A673 (cell line): ENCODE measurements around the gene SPEF2. TPM values are rescaled to one million over a fixed set of nuclear protein-coding genes. Genes with fewer than 3 reads are reported as not detected.

Source experiments
- BruUV-seq: library from RNA; stranded (reverse); fragments of 400-500 nt; replicated peaks from 2 replicates; lab custom pipeline; 2021; lab: Mats Ljungman, UMichigan
- CTCF ChIA-PET: fragments of 300-600 bp; sonication (Branson Sonifier 250); formaldehyde crosslinking; loops from one replicate; lab custom pipeline; 2022; ENCODE audit warnings: antibody characterized with exemption; lab: Charles Lee
- POLR2A ChIA-PET: fragments of 300-600 bp; sonication (Branson Sonifier 250); formaldehyde crosslinking; loops from one replicate; lab custom pipeline; 2022; ENCODE audit warnings: antibody characterized with exemption; ENCODE audit not compliant: low non-redundant PET; lab: Charles Lee
- DNase-seq: peaks from one replicate; pipeline ENCODE4 v3.0.0-alpha.2; 2015; ENCODE audit warnings: low spot score
- H3K27ac ChIP-seq: fragments of 200-600 bp; sonication (generic); 2 replicates; pipeline ENCODE4 v1.5.1; 2016; ENCODE audit warnings: mixed run types, low read depth, mild to moderate bottlenecking, mixed read lengths, antibody characterized with exemption, low read length; ENCODE audit not compliant: poor library complexity, severe bottlenecking
- H3K27me3 ChIP-seq: fragments of 200-600 bp; sonication (generic); replicated peaks from 2 replicates; pipeline ENCODE4 v1.6.1; 2017; ENCODE audit warnings: mixed run types, low read depth, mild to moderate bottlenecking, mixed read lengths, antibody characterized with exemption, low read length; ENCODE audit not compliant: insufficient read depth, poor library complexity
- H3K36me3 ChIP-seq: fragments of 200-600 bp; sonication (generic); 2 replicates; pipeline ENCODE4 v1.6.1; 2016; ENCODE audit warnings: mixed run types, mild to moderate bottlenecking, mixed read lengths, antibody characterized with exemption, low read length; ENCODE audit not compliant: insufficient read depth, poor library complexity, severe bottlenecking
- H3K4me1 ChIP-seq: fragments of 200-600 bp; sonication (generic); 2 replicates; pipeline ENCODE4 v1.6.1; 2017; ENCODE audit warnings: mixed run types, mild to moderate bottlenecking, mixed read lengths, antibody characterized with exemption, low read length; ENCODE audit not compliant: insufficient read depth, poor library complexity, severe bottlenecking
- H3K4me3 ChIP-seq: fragments of 200-600 bp; sonication (generic); 2 replicates; pipeline ENCODE4 v1.5.1; 2016; ENCODE audit warnings: low read depth, mixed run types, mild to moderate bottlenecking, mixed read lengths, low read length; ENCODE audit not compliant: poor library complexity, severe bottlenecking
- H3K9me3 ChIP-seq: fragments of 200-600 bp; sonication (generic); 2 replicates; pipeline ENCODE4 v1.6.1; 2016; ENCODE audit warnings: mixed run types, low read depth, mild to moderate bottlenecking, mixed read lengths, antibody characterized with exemption, low read length; ENCODE audit not compliant: poor library complexity, severe bottlenecking
- CTCF ChIP-seq: fragments of 300-800, 200-600 bp; sonication (generic); conservative IDR thresholded peaks from 2 replicates; pipeline ENCODE4 v1.5.1; 2017; ENCODE audit warnings: low read depth, mild to moderate bottlenecking, antibody characterized with exemption, low read length, moderate library complexity, mixed read lengths
- EZH2 ChIP-seq: fragments of 200-600 bp; sonication (generic); IDR thresholded peaks from 2 replicates; pipeline ENCODE4 v1.6.1; 2017; ENCODE audit warnings: borderline replicate concordance, low read depth, mild to moderate bottlenecking, mixed read lengths, antibody characterized with exemption, low read length; ENCODE audit not compliant: poor library complexity, severe bottlenecking
- intact Hi-C: fragments of 100-400 bp; cut with micrococcal nuclease; formaldehyde crosslinking; loops from one replicate; pipeline ENCODE4 v1.10.0; 2022; ENCODE audit not compliant: unreplicated experiment
- total RNA-seq: library from RNA; stranded (reverse); gene quantifications from 2 replicates; pipeline ENCODE4 v1.2.3, GENCODE V29; 2021

SPEF2 gene
- total RNA-seq, 1 experiment from 2014 or later, result 1.5 TPM

- no peak overlapping the region for H3K27ac ChIP-seq
- no peaks in the 10 kb centered on the region for H3K36me3 ChIP-seq
- CTCF ChIA-PET, result interaction anchor here (2.1 kb wide), 1 partner anchor 308 kb away, joined by 10 read pairs; no protein-coding TSS in a partner anchor
- DNase-seq, result no peak
- H3K4me1 ChIP-seq, result no peaks in the 10 kb centered on the region
- intact Hi-C loops, result no loop called here
- no peaks in the 10 kb centered on the region for H3K27me3 ChIP-seq
- POLR2A ChIA-PET, result no interaction called here
- peaks cover 4% of the 10 kb centered on the region for H3K9me3 ChIP-seq
- BruUV-seq, result no TSS peak
- TF ChIP-seq CTCF (no peak), EZH2 (no peak)
- peak overlapping the region; percentile 58 for H3K4me3 ChIP-seq
Observed at GRCh38 chr5:35618304-35618636, 607 bp downstream of the SPEF2 start.

GRCh38 chr5:35618781-35619180 is 1.1 kb downstream of the SPEF2 start:
- H3K27ac ChIP-seq, result no peak overlapping the region
- DNase-seq, result no peak
- peaks cover 4% of the 10 kb centered on the region for H3K9me3 ChIP-seq
- H3K4me3 ChIP-seq, result no peak overlapping the region
- H3K36me3 ChIP-seq, result no peaks in the 10 kb centered on the region
- no peaks in the 10 kb centered on the region for H3K4me1 ChIP-seq
- TF ChIP-seq CTCF (no peak), EZH2 (no peak)
- CTCF ChIA-PET, result interaction anchor here (2.1 kb wide), 1 partner anchor 307 kb away, joined by 10 read pairs; no protein-coding TSS in a partner anchor
- H3K27me3 ChIP-seq, result no peaks in the 10 kb centered on the region
- BruUV-seq, result no TSS peak
- intact Hi-C loops, result no loop called here
- POLR2A ChIA-PET, result no interaction called here

- no peaks in the 10 kb centered on the region for H3K9me3 ChIP-seq
- H3K4me3 ChIP-seq, result no peak overlapping the region
- no TSS peak for BruUV-seq
- no peaks in the 10 kb centered on the region for H3K4me1 ChIP-seq
- intact Hi-C loops, result no loop called here
- ChIA-PET CTCF (no interaction called here), POLR2A (no interaction called here)
- TF ChIP-seq CTCF (no peak), EZH2 (no peak)
- no peaks in the 10 kb centered on the region for H3K36me3 ChIP-seq
- H3K27me3 ChIP-seq, result no peaks in the 10 kb centered on the region
- no peak for DNase-seq
- no peak overlapping the region for H3K27ac ChIP-seq
Observed at GRCh38 chr5:35622974-35623373, 5.3 kb downstream of the SPEF2 start.
